ENCODE measurements around the gene APOL1. TPM values are rescaled to one million over a fixed set of nuclear protein-coding genes. Genes with fewer than 3 reads are reported as not detected.
A peak's percentile ranks its signal among the peaks of the same experiment; 100 is the strongest.

APOL1 gene
- total and polyA plus RNA-seq, 2 donors (not counting 1 experiment from before 2014, with no cell fraction given) = 3.3 to 11.2 TPM

GRCh38 chr22:36285545-36285944 is 32.6 kb downstream of the APOL1 start:
- H3K4me1 Mint-ChIP-seq = no peaks in the 10 kb centered on the region
- Histone ChIP-seq H3K9ac (ENCODE audit: low read length) (no peak overlapping the region), H3K4me1 (ENCODE audit: control insufficient read depth in 2 of 2, insufficient read depth in 2 of 2, low read length in 2 of 2) (no peaks in the 10 kb centered on the region), H3K79me2 (ENCODE audit: control insufficient read depth, insufficient read depth, low read length) (no peaks in the 10 kb centered on the region), H3K36me3 (replicated peaks in 1 of 2; ENCODE audit: control extremely low read depth in 1 of 2, control insufficient read depth in 1 of 2, extremely low read depth in 1 of 2, insufficient read depth in 2 of 2, low read length in 1 of 2) (peaks cover 7 to 88% of the 10 kb centered on the region in 2 experiments), H3K9me3 (ENCODE audit: control extremely low read depth in 1 of 3, control insufficient read depth in 2 of 3, insufficient read depth in 1 of 3, low read length in 2 of 3) (no peaks in the 10 kb centered on the region), H2AFZ (ENCODE audit: insufficient read depth, low read depth, low read length, poor library complexity, severe bottlenecking) (no peak overlapping the region), H3K4me3 (ENCODE audit: control extremely low read depth in 1 of 5, extremely low read depth in 1 of 5, insufficient read depth in 1 of 5, low read depth in 2 of 5, low read length in 4 of 5) (no peak overlapping the region), H4K20me1 (ENCODE audit: control insufficient read depth, insufficient read depth, low read length, poor library complexity, severe bottlenecking) (peaks cover 71% of the 10 kb centered on the region), H3K27me3 (replicated peaks in 1 of 4; ENCODE audit: control extremely low read depth in 1 of 4, control insufficient read depth in 3 of 4, insufficient read depth in 4 of 4, low read length in 3 of 4) (no peaks in the 10 kb centered on the region), H3K4me2 (replicated peaks; ENCODE audit: low read depth, low read length, poor library complexity, severe bottlenecking) (no peak overlapping the region), H3K27ac (ENCODE audit: low read length in 2 of 2) (no peak overlapping the region)
- ChIA-PET CTCF (interaction anchor here (0.6 to 3.5 kb wide), 9 partner anchors 10 to 205 kb away, joined by 3 to 24 read pairs (median 9); no protein-coding TSS in a partner anchor), POLR2A (interaction anchor here (0.6 kb wide), 1 partner anchor 171 kb away, joined by 3 read pairs; no protein-coding TSS in a partner anchor)
- H3K4me3 Mint-ChIP-seq = no peak overlapping the region
- intact Hi-C loops (cut with micrococcal nuclease) = no loop called here
- ATAC-seq (ENCODE audit: low read depth) (no peak), DNase-seq (no peak)
- no peaks in the 10 kb centered on the region for H3K9me3 Mint-ChIP-seq (ENCODE audit: insufficient read depth)
- TF ChIP-seq, protein P1, sequence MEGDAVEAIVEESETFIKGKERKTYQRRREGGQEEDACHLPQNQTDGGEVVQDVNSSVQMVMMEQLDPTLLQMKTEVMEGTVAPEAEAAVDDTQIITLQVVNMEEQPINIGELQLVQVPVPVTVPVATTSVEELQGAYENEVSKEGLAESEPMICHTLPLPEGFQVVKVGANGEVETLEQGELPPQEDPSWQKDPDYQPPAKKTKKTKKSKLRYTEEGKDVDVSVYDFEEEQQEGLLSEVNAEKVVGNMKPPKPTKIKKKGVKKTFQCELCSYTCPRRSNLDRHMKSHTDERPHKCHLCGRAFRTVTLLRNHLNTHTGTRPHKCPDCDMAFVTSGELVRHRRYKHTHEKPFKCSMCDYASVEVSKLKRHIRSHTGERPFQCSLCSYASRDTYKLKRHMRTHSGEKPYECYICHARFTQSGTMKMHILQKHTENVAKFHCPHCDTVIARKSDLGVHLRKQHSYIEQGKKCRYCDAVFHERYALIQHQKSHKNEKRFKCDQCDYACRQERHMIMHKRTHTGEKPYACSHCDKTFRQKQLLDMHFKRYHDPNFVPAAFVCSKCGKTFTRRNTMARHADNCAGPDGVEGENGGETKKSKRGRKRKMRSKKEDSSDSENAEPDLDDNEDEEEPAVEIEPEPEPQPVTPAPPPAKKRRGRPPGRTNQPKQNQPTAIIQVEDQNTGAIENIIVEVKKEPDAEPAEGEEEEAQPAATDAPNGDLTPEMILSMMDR (IDR thresholded peaks at IDR 0.05) = no peak
- no peak for TF ChIP-seq EZH2 (IDR thresholded peaks at IDR 0.05; ENCODE audit: borderline replicate concordance, insufficient read depth, low read depth, low read length, poor library complexity, severe bottlenecking)
- H3K27me3 Mint-ChIP-seq = no peaks in the 10 kb centered on the region
- WGBS (ENCODE audit: insufficient coverage) = 95% methylated on average over 21 of the region's 21 CpGs
- no peak overlapping the region for H3K27ac Mint-ChIP-seq

DNA sequence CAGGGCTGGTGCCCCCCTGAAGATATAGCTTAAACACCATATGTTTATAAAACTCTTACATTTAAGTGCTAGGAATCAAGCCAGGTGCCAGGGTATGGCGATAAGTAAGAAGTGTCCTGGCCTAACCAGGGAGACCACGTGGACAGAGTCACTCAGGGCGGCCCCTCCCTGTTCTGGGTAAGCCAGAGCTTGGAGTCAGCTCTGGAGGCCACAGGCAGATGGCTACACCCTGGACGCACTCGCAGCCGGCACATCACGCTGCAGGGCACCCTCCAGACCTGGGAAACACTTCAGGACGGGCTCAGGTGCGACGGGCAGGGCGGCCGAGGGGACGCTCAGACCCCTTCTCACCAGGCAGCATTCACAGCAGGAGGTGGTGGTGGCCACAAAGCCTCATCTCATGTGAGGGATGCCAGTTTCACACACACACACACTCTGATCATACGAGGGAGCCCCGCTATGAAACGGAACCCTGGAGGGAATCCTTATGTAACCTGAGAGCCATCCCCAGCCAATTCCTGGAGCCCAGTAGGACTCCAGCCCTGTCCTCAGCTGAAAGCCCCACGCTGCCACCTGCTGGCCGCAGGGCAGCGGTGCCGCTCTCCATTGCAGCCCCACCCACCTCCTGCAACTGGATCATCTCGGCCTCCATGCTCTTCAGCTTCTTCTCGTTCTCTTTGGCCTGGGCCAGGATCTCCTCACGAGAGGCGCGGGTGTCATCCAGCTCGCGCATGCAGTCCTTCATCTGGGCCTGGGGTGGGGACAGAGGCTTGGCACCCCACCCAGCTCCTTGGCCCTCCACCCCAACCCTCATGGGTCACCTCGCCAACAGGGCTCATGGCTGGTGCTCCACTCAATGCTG is 33.4 kb downstream of the APOL1 start:
- H3K4me3 Mint-ChIP-seq = no peak overlapping the region
- no peaks in the 10 kb centered on the region for H3K9me3 Mint-ChIP-seq (ENCODE audit: insufficient read depth)
- POLR2A ChIA-PET = interaction anchor here (0.5 kb wide), 1 partner anchor 188 kb away, joined by 4 read pairs; no protein-coding TSS in a partner anchor
- Histone ChIP-seq H3K36me3 (replicated peaks in 1 of 2; ENCODE audit: control extremely low read depth in 1 of 2, control insufficient read depth in 1 of 2, extremely low read depth in 1 of 2, insufficient read depth in 2 of 2, low read length in 1 of 2) (peaks cover 7 to 83% of the 10 kb centered on the region in 2 experiments), H2AFZ (ENCODE audit: insufficient read depth, low read depth, low read length, poor library complexity, severe bottlenecking) (no peak overlapping the region), H3K4me1 (ENCODE audit: control insufficient read depth in 2 of 2, insufficient read depth in 2 of 2, low read length in 2 of 2) (no peaks in the 10 kb centered on the region), H3K9ac (ENCODE audit: low read length) (no peak overlapping the region), H3K4me2 (replicated peaks; ENCODE audit: low read depth, low read length, poor library complexity, severe bottlenecking) (no peak overlapping the region), H3K27ac (ENCODE audit: low read length in 2 of 2) (peak overlapping the region in 1 of 2 donors; percentile 28), H4K20me1 (ENCODE audit: control insufficient read depth, insufficient read depth, low read length, poor library complexity, severe bottlenecking) (peaks cover 71% of the 10 kb centered on the region), H3K79me2 (ENCODE audit: control insufficient read depth, insufficient read depth, low read length) (no peaks in the 10 kb centered on the region), H3K9me3 (ENCODE audit: control extremely low read depth in 1 of 3, control insufficient read depth in 2 of 3, insufficient read depth in 1 of 3, low read length in 2 of 3) (no peaks in the 10 kb centered on the region), H3K27me3 (replicated peaks in 1 of 4; ENCODE audit: control extremely low read depth in 1 of 4, control insufficient read depth in 3 of 4, insufficient read depth in 4 of 4, low read length in 3 of 4) (no peaks in the 10 kb centered on the region), H3K4me3 (ENCODE audit: control extremely low read depth in 1 of 5, extremely low read depth in 1 of 5, insufficient read depth in 1 of 5, low read depth in 2 of 5, low read length in 4 of 5) (no peak overlapping the region)
- TF ChIP-seq EZH2 (IDR thresholded peaks at IDR 0.05; ENCODE audit: borderline replicate concordance, insufficient read depth, low read depth, low read length, poor library complexity, severe bottlenecking) = no peak
- TF ChIP-seq, protein P1 (IDR thresholded peaks at IDR 0.05) = peak; percentile 86
- H3K27me3 Mint-ChIP-seq = no peaks in the 10 kb centered on the region
- intact Hi-C loops (cut with micrococcal nuclease) = no loop called here
- CTCF ChIA-PET = interaction anchor here (0.6 to 3.5 kb wide), 17 partner anchors 8 to 266 kb away, joined by 3 to 24 read pairs (median 5); partner anchors contain the start of gene APOL1
- H3K27ac Mint-ChIP-seq = peak overlapping the region; percentile 12
- peak; percentile 74 for DNase-seq
- H3K4me1 Mint-ChIP-seq = no peaks in the 10 kb centered on the region
- WGBS (ENCODE audit: insufficient coverage) = 85% methylated on average over 28 of the region's 28 CpGs
- ATAC-seq (ENCODE audit: low read depth) = peak; percentile 87

Measured in B cell (primary cell).